Ovary (tissue), 9 donors: ENCODE data around the gene FRMD1. TPM values are rescaled to one million over a fixed set of nuclear protein-coding genes. Genes with fewer than 3 reads are reported as not detected.

Source experiments
- DNase-seq, 5 donors: peaks; one replicate each; pipeline ENCODE4 v3.0.0-alpha.2; 2019 to 2020
- H3K27ac ChIP-seq, 2 donors: fragments of 200-600 bp; one replicate each; pipeline versions ENCODE4 v1.5.1 to v1.8.0; 2019 to 2022
- H3K27me3 ChIP-seq: fragments of 200-600 bp; one replicate; pipeline ENCODE4 v1.8.0; 2022
- H3K36me3 ChIP-seq: fragments of 200-600 bp; sonication (generic); one replicate; pipeline ENCODE4 v1.5.1; 2019
- H3K4me1 ChIP-seq: one replicate; pipeline ENCODE4 v1.8.1; 2013; ENCODE audit warnings: mild to moderate bottlenecking, moderate library complexity; ENCODE audit not compliant: insufficient read depth
- H3K4me3 ChIP-seq: fragments of 200-600 bp; sonication (generic); one replicate; pipeline ENCODE4 v1.5.1; 2017
- H3K9me3 ChIP-seq, 2 donors: fragments of 200-600 bp in 1 of 2; sonication (generic) in 1 of 2; one replicate each; pipeline versions ENCODE4 v1.5.1 to v1.8.1; 2013 to 2019; ENCODE audit warnings: mild to moderate bottlenecking in 1 of 2, moderate library complexity in 1 of 2
- EP300 ChIP-seq: sonication (generic); formaldehyde crosslinking; IDR thresholded peaks from one replicate; pipeline ENCODE4 v1.6.1; 2017; ENCODE audit warnings: antibody characterized with exemption
- POLR2A ChIP-seq: fragments of 450-650 bp; IDR thresholded peaks from one replicate; pipeline ENCODE4 v1.6.1; 2017; ENCODE audit warnings: antibody characterized with exemption, mild to moderate bottlenecking, moderate library complexity
- WGBS, 3 donors: extraction: QIAGEN DNeasy Blood & Tissue Kit in 1 of 3; methylation state at CpG; one replicate each; pipeline versions ENCODE4 v1.1.5 to v1.1.7; 2013 to 2017; 5-methylcytosine and 5-hydroxymethylcytosine counted together
- intact Hi-C, 4 donors: fragments of 100-400 bp; cut with DNase I; formaldehyde crosslinking; loops; one replicate each; pipeline versions ENCODE4 v1.11.0 to v1.15.1; 2022 to 2023
- polyA plus RNA-seq, 2 donors: library from polyadenylated mRNA; stranded (reverse); fragments of 200-250 nt in 1 of 2; fragments of 350-450 nt in 1 of 2; fragmentation: Illumina TruSeq in 1 of 2; extraction: RNeasy Lipid Tissue Mini Kit (QIAGEN cat#74804) in 1 of 2; gene quantifications; one replicate each; pipeline ENCODE4 v1.2.3, GENCODE V29; 2013 to 2014
- total RNA-seq, 7 donors: library from RNA; depleted of rRNA in 2 of 7; stranded (reverse); fragments of >200 nt in 2 of 7; fragmentation: NEBNext Ultra II Directional in 3 of 7; extraction: Animal tissue kit (Norgen Biotek cat#: 25700) in 3 of 7; gene quantifications; one replicate each; pipeline versions ENCODE4 v1.1.0 to v1.2.4, GENCODE V29; 2016 to 2023
- TF ChIP-seq, protein P1 (sequence below), 3 donors: fragments of 450-650 bp in 2 of 3; fragments of 200-600 bp in 1 of 3; IDR thresholded peaks; one replicate each; pipeline versions ENCODE4 v1.5.1 to v1.8.0; 2016 to 2022; ENCODE audit warnings: antibody characterized with exemption in 3 of 3, mild to moderate bottlenecking in 1 of 3
- donor health status: DM: no; HTN: no; CAD: no; lungs with moderate emphysema.
- donor health status: DM: no; HTN: no; CAD: no.
- donor health status: Bipolar disorder and iron deficiency.
- donor health status: DM: yes; HTN: yes; CAD: no.
- donor health status: DM: no; HTN: no; CAD: no.
- donor health status: DM: yes; HTN: yes; CAD: no.

FRMD1 gene
- total and polyA plus RNA-seq, 9 donors, result 0.10 to 0.48 (median 0.31) TPM; not detected in 2

DNA sequence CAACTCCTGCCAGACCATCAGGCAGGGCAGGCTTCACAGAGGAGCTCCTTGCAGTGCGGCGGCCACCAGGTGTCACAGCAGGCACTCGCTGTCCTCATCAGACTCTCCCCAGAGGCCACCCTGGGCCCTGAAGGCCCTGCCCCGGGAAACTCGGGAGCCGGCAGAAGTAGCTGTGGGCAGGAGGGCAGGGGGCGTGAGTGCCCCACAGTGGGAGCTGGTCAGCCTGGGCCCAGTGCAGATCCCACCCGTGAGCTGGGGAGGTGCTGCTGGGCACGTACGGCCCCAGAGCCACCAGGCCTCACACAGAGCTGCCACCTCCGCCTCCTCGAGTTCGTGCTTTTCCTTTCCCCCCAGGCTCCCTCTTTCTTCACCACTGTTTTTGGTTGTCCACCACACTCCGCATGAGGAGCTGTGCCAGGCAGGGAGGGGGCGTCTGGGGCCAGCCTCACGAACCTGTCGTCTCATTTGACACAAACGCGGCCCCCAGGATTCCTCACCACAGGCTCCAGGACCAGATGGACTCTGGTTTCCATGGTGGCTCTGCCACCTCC, 33.8 kb downstream of the FRMD1 start:
- WGBS, 3 donors, result 95 to 97% (median 96%) methylated on average over 19 of the region's 19 CpGs
- peak in 1 of 5 donors; percentile 38 for DNase-seq

DNA sequence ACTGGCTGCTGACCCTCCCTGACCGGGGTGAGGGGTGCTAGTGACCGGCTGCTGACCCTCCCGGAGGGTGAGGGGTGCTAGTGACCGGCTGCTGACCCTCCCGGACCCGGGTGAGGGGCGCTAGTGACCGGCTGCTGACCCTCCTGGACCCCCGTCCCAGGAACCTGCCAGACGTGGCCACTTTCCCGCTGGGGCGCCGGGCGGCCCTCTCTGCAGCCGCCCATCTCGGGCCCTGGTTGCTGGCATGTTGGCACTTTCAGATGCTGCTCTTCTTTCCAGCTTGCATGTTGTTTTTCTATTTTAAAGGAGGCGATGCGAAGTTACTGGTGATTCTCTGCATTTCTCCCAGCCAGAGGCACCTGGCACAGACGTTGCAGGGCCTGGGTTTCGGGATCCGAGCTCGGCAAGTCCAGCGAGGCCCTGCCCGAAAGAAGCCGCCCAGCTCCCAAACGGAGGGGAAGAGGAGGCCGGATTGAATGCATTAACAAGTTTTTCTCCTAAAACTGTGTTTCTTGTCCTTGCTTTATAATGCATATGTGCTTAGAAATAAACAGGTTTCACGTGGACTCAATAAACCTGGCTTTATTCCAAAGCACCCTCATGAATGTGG, 34.4 kb downstream of the FRMD1 start:
- TF ChIP-seq, protein P1, sequence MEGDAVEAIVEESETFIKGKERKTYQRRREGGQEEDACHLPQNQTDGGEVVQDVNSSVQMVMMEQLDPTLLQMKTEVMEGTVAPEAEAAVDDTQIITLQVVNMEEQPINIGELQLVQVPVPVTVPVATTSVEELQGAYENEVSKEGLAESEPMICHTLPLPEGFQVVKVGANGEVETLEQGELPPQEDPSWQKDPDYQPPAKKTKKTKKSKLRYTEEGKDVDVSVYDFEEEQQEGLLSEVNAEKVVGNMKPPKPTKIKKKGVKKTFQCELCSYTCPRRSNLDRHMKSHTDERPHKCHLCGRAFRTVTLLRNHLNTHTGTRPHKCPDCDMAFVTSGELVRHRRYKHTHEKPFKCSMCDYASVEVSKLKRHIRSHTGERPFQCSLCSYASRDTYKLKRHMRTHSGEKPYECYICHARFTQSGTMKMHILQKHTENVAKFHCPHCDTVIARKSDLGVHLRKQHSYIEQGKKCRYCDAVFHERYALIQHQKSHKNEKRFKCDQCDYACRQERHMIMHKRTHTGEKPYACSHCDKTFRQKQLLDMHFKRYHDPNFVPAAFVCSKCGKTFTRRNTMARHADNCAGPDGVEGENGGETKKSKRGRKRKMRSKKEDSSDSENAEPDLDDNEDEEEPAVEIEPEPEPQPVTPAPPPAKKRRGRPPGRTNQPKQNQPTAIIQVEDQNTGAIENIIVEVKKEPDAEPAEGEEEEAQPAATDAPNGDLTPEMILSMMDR (IDR thresholded peaks at IDR 0.05), result no peak
- TF ChIP-seq POLR2A (no peak), EP300 (no peak)
- no peak overlapping the region for H3K27ac ChIP-seq
- DNase-seq, result peak in 1 of 5 donors; percentile 19
- 91 to 95% (median 94%) methylated on average over 22 to 28 of the region's 28 CpGs for WGBS, 3 donors
- peaks cover 7% of the 10 kb centered on the region for H3K4me1 ChIP-seq
- intact Hi-C loops, result no loop called here
- no peaks in the 10 kb centered on the region for H3K36me3 ChIP-seq
- no peaks in the 10 kb centered on the region for H3K9me3 ChIP-seq
- H3K27me3 ChIP-seq, result no peaks in the 10 kb centered on the region
- H3K4me3 ChIP-seq, result no peak overlapping the region

More for the DNA sequence above, 33.8 kb downstream of the FRMD1 start:
- peaks cover 7% of the 10 kb centered on the region for H3K4me1 ChIP-seq
- H3K36me3 ChIP-seq, result no peaks in the 10 kb centered on the region
- no peak overlapping the region for H3K27ac ChIP-seq
- no peak overlapping the region for H3K4me3 ChIP-seq
- TF ChIP-seq POLR2A (no peak), EP300 (no peak)
- TF ChIP-seq, protein P1 (IDR thresholded peaks at IDR 0.05), result no peak
- intact Hi-C loops, result no loop called here
- no peaks in the 10 kb centered on the region for H3K9me3 ChIP-seq
- H3K27me3 ChIP-seq, result no peaks in the 10 kb centered on the region

DNA sequence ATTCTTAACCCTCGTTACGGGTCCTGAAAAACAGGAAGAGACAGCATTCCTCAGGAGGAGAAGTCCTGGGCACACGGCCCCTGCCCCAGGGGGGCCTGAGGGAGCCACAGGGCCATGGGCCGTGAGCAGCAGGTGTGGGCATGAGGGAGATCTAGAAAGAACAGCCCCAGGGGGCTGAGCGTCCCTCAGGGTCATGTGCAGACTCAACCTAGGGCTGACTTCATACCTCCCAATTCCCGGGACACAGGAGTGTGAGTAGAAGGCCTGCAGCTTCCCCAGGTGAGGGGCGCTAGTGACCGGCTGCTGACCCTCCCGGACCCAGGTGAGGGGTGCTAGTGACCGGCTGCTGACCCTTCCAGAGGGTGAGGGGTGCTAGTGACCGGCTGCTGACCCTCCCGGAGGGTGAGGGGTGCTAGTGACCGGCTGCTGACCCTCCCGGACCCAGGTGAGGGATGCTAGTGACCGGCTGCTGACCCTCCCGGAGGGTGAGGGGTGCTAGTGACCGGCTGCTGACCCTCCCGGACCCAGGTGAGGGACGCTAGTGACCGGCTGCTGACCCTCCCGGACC, 35.1 kb downstream of the FRMD1 start:
- H3K36me3 ChIP-seq, result no peaks in the 10 kb centered on the region
- WGBS, 3 donors, result 75 to 89% (median 87%) methylated on average over 12 to 21 of the region's 21 CpGs
- H3K27ac ChIP-seq, result no peak overlapping the region
- intact Hi-C loops, result no loop called here
- TF ChIP-seq, protein P1 (IDR thresholded peaks at IDR 0.05), result no peak
- TF ChIP-seq POLR2A (no peak), EP300 (no peak)
- no peak overlapping the region for H3K4me3 ChIP-seq
- no peak for DNase-seq
- no peaks in the 10 kb centered on the region for H3K27me3 ChIP-seq
- H3K4me1 ChIP-seq, result peaks cover 7% of the 10 kb centered on the region
- H3K9me3 ChIP-seq, result no peaks in the 10 kb centered on the region

DNA sequence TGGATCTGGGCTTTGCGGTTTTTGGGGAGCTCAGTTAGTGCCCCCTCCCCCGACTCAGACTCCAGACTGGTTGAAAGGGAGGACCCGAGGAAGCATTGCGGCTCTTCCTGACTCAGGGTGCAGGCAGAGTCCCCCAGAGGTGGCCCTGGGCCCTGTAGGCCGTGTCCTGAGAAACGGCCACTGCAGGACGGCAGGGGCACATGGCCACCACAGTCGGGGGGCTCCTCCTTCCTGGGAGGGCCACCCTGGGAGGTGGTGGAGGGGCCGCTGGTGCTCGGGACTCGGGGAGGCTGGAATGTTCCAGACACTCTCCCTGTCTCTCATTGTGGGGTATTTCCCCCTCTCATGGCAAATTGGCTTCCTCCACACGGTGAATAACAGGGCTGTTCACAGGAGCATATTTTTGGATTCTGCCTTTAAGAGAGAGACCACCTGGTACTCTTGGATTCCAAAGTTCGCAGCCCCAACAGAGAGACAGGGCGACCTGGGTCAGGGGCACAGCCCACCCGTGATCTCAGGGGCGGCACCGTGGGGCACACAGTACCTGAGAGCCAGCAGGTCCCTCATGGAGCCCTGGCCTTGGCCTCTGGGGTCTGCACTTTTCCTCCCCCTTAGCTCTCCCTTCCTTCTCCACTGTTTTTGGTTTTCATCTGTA, 35.7 kb downstream of the FRMD1 start:
- Histone ChIP-seq H3K9me3 (no peaks in the 10 kb centered on the region), H3K36me3 (no peaks in the 10 kb centered on the region), H3K4me1 (peaks cover 7% of the 10 kb centered on the region), H3K27ac (no peak overlapping the region), H3K27me3 (no peaks in the 10 kb centered on the region), H3K4me3 (no peak overlapping the region)
- intact Hi-C loops, result no loop called here
- TF ChIP-seq EP300 (no peak), POLR2A (no peak)
- TF ChIP-seq, protein P1 (IDR thresholded peaks at IDR 0.05), result no peak
- WGBS, 3 donors, result 68 to 72% (median 72%) methylated on average over 17 of the region's 17 CpGs
- DNase-seq, result no peak
